ENCODE data around the gene COG6. TPM values are rescaled to one million over a fixed set of nuclear protein-coding genes. Genes with fewer than 3 reads are reported as not detected.

Gene COG6
- polyA plus RNA-seq, 2 donors = 5.8 to 7.3 TPM

DNA sequence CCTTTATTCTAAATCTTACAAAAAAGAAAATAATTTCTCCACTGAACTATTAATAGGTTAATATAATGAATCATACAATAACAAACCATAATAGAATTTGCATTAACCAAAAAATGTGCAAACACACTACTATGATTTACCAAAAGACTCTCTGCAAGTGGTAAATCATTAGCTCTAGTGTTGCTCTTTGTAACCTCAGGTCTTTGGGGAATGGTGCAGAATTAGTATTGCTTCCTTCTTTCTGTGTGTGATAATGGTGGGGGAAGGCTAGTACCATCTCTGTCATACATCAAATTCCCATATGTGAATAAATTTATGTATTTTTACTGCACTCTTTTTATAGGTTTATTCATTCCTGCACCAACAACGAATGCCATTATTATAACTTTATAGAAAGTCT, 105.1 kb downstream of the COG6 start:
- Histone ChIP-seq H3K4me3 (ENCODE audit: low read depth in 1 of 2, low read length in 2 of 2) (no peak overlapping the region), H3K27ac (ENCODE audit: low read depth in 2 of 2, low read length in 1 of 2) (no peak overlapping the region), H3K4me1 (ENCODE audit: control insufficient read depth in 2 of 2, insufficient read depth in 2 of 2, low read length in 1 of 2) (no peaks in the 10 kb centered on the region), H3K36me3 (ENCODE audit: control insufficient read depth in 2 of 2, insufficient read depth in 2 of 2, low read length in 1 of 2) (no peaks in the 10 kb centered on the region), H3K9me3 (ENCODE audit: control insufficient read depth in 2 of 2, insufficient read depth in 1 of 2, low read depth in 1 of 2, low read length in 1 of 2) (no peaks in the 10 kb centered on the region), H3K27me3 (ENCODE audit: control insufficient read depth in 1 of 2, insufficient read depth in 2 of 2, low read length in 2 of 2) (no peaks in the 10 kb centered on the region)
- whole genome bisulfite sequencing, 2 donors = 71 to 90% methylated on average over 1 of the region's 1 CpG

DNA sequence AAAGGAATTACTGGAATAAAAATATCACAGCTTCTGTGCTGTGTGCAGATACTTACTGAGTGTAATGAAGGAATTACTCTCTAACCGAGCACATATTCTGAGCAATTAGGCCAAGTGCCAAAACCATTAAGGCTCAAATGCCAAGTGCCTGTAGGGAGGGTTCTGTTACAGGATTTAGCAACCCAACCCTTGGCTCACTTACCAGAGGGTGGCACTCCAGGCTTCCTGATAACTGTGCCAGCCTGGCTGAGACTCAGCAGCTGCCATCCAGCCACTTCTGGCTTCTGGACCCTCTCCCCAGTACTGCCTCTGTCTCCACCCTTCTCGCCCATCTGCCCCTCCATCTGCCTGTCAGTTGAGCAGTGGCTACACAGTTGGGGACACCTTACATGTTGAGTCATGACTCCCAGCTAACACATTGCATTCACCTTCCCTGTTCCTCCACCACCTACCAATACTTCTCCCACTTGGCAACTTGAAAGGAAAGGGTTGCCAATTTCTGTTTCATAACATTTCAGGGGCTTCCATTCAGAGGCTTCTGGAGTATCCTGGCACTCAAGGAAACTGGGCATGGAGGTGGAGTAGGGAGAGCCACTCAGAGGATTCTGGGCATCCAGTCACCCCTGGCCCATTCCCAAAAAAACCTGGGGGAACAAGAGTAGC, 110.5 kb downstream of the COG6 start:
- WGBS, 2 donors = 33% methylated on average over 2 of the region's 2 CpGs
- no peaks in the 10 kb centered on the region for H3K36me3 ChIP-seq (ENCODE audit: control insufficient read depth in 2 of 2, insufficient read depth in 2 of 2, low read length in 1 of 2)
- peaks cover 3 to 11% of the 10 kb centered on the region in 2 donors for H3K4me1 ChIP-seq (ENCODE audit: control insufficient read depth in 2 of 2, insufficient read depth in 2 of 2, low read length in 1 of 2)
- H3K9me3 ChIP-seq (ENCODE audit: control insufficient read depth in 2 of 2, insufficient read depth in 1 of 2, low read depth in 1 of 2, low read length in 1 of 2) = no peaks in the 10 kb centered on the region
- peak overlapping the region; percentile 13 to 76 for H3K27ac ChIP-seq (ENCODE audit: low read depth in 2 of 2, low read length in 1 of 2)
- H3K27me3 ChIP-seq (ENCODE audit: control insufficient read depth in 1 of 2, insufficient read depth in 2 of 2, low read length in 2 of 2) = no peaks in the 10 kb centered on the region
- H3K4me3 ChIP-seq (ENCODE audit: low read depth in 1 of 2, low read length in 2 of 2) = no peak overlapping the region

DNA sequence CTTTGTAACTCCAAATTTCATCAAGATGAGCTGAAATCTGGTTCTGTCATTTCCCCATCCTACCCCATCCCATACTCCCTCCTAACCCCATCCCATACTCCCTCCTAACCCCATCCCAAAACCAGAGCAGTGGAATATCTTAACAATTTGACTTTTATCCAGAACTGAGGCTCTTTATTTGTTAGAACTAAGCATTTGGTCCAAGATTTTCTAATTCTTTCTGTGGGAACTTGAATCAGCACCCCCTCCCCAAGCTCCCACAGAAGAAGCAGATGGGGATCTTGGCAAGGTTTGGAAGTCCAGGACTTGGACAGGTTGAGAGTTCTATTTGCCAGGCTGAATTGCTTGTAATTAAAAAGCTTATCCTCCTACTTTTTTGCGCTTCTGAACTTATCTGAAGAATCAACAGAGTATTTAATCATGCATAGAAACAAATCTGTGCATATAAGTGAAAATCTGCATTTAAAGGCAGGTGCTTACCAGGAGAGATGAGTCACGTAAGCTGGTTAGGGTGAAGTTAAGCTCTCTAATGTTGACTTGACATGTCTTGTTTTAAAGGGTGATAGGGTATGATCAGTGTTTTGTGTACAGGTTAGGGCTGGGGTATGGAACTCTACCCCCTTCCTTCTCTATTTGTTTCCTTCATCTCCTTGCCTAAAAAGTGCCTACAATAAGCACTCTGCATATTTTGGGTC, 111.1 kb downstream of the COG6 start:
- peaks cover 5 to 11% of the 10 kb centered on the region in 2 donors for H3K4me1 ChIP-seq (ENCODE audit: control insufficient read depth in 2 of 2, insufficient read depth in 2 of 2, low read length in 1 of 2)

DNA sequence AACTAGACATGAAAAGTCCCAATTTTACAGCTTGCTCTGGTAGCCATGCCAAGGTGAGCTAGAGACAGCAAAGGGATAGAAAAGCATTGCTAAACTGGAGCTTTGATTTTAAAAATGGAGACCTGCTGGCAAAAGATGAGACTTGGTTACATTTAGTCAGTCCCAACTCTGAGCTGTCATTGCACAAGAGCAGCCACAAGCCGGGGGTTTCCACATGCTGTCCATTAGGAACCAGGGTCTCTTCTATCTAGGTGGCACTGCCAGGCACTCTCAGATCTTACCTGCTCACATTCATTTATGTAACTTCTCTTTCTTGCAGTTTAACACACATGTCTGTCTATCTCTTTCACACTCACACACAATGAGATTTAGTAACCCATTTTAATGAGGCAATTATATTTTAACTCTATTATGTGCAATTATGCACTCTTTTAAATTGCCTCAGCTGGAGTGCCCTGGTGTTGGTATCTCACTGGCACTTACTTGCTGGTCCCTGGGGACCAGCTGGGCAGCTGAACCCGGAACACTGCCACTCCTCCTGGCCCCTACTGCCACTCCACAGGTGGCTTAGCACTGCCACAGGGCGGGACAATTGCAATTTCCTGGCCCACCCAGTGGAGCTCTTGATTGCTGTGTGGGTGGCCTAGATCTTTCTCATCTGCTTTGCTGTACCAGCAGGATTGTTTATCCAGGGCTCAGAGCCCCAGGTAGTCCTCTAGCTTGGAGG, 112.5 kb downstream of the COG6 start:
- H3K4me1 ChIP-seq (ENCODE audit: control insufficient read depth in 2 of 2, insufficient read depth in 2 of 2, low read length in 1 of 2) = peaks cover 5 to 11% of the 10 kb centered on the region in 2 donors
- no peaks in the 10 kb centered on the region for H3K36me3 ChIP-seq (ENCODE audit: control insufficient read depth in 2 of 2, insufficient read depth in 2 of 2, low read length in 1 of 2)
- 53 to 54% methylated on average over 3 of the region's 3 CpGs for WGBS, 2 donors
- no peaks in the 10 kb centered on the region for H3K27me3 ChIP-seq (ENCODE audit: control insufficient read depth in 1 of 2, insufficient read depth in 2 of 2, low read length in 2 of 2)
- no peak overlapping the region for H3K4me3 ChIP-seq (ENCODE audit: low read depth in 1 of 2, low read length in 2 of 2)
- no peaks in the 10 kb centered on the region for H3K9me3 ChIP-seq (ENCODE audit: control insufficient read depth in 2 of 2, insufficient read depth in 1 of 2, low read depth in 1 of 2, low read length in 1 of 2)
- H3K27ac ChIP-seq (ENCODE audit: low read depth in 2 of 2, low read length in 1 of 2) = no peak overlapping the region

More for the DNA sequence above, 111.1 kb downstream of the COG6 start:
- H3K27ac ChIP-seq (ENCODE audit: low read depth in 2 of 2, low read length in 1 of 2) = peak overlapping the region; percentile 13 to 21
- H3K27me3 ChIP-seq (ENCODE audit: control insufficient read depth in 1 of 2, insufficient read depth in 2 of 2, low read length in 2 of 2) = no peaks in the 10 kb centered on the region
- H3K9me3 ChIP-seq (ENCODE audit: control insufficient read depth in 2 of 2, insufficient read depth in 1 of 2, low read depth in 1 of 2, low read length in 1 of 2) = no peaks in the 10 kb centered on the region
- WGBS, 2 donors = 45 to 51% methylated on average over 2 of the region's 2 CpGs
- H3K36me3 ChIP-seq (ENCODE audit: control insufficient read depth in 2 of 2, insufficient read depth in 2 of 2, low read length in 1 of 2) = no peaks in the 10 kb centered on the region
- no peak overlapping the region for H3K4me3 ChIP-seq (ENCODE audit: low read depth in 1 of 2, low read length in 2 of 2)

DNA sequence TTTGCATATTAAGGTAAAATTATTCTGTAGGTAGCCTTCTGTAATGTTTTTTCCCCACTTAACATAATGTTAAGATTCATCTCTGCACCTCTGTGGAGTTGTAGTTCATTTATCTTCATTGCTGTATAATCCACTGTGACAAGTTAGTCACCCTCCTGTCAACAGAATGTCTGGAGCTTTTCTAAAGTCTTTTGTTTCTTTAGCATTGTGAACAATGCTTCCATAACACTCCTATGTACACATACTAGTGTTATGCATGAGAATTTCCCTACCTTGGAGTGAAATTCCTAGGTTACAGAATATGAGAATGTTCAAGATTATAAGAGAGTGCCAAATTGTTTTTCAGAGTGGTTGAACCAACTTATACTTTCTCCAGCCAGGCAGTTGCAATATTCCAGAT, 113.5 kb downstream of the COG6 start:
- Histone ChIP-seq H3K4me3 (ENCODE audit: low read depth in 1 of 2, low read length in 2 of 2) (no peak overlapping the region), H3K4me1 (ENCODE audit: control insufficient read depth in 2 of 2, insufficient read depth in 2 of 2, low read length in 1 of 2) (peaks cover 5 to 11% of the 10 kb centered on the region in 2 donors), H3K9me3 (ENCODE audit: control insufficient read depth in 2 of 2, insufficient read depth in 1 of 2, low read depth in 1 of 2, low read length in 1 of 2) (no peaks in the 10 kb centered on the region), H3K27me3 (ENCODE audit: control insufficient read depth in 1 of 2, insufficient read depth in 2 of 2, low read length in 2 of 2) (no peaks in the 10 kb centered on the region), H3K27ac (ENCODE audit: low read depth in 2 of 2, low read length in 1 of 2) (no peak overlapping the region), H3K36me3 (ENCODE audit: control insufficient read depth in 2 of 2, insufficient read depth in 2 of 2, low read length in 1 of 2) (no peaks in the 10 kb centered on the region)

DNA sequence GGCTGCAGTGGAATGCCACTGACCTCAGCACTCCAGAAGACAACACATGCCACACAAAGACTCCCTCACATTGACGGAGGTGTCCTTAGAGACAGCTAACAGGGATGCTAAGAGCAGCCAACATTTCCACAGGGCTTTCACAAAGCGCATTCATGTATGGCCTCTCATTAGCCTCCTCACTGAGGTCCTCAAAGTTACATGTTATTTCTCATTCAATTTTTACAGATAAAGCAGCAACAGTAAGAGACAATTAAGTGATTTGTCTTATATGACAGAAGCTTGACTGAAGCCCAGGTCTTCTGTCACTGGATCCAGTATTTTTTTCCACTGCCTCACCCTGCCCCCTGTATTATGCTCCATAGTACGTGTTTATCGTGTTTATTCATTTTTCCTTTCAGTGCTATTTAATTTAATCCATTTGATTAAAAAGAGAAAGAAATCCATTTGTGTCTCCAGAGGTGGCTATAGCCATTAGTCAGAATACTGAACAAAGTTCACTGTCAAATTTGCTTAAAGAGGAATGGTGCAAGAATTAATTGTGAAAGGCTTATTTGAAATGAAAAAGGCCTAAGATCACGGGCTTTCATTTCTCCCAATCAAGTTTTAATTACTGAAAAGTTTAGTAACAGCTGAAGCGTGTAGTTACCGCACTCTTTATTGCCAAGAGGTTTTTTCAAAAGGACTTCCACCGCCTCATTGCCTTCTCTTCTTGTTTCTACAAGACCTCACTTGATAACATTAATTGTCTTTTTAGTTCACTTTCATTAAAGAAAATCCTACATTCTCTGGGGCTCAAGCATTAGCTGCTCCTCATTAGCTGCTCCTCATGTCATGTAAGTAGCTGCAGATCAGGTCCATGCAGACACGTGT, 115.0 kb downstream of the COG6 start:
- peak overlapping the region in 1 of 2 donors; percentile 33 for H3K27ac ChIP-seq (ENCODE audit: low read depth in 2 of 2, low read length in 1 of 2)
- H3K4me3 ChIP-seq (ENCODE audit: low read depth in 1 of 2, low read length in 2 of 2) = no peak overlapping the region
- H3K4me1 ChIP-seq (ENCODE audit: control insufficient read depth in 2 of 2, insufficient read depth in 2 of 2, low read length in 1 of 2) = peaks cover 5 to 11% of the 10 kb centered on the region in 2 donors
- no peaks in the 10 kb centered on the region for H3K36me3 ChIP-seq (ENCODE audit: control insufficient read depth in 2 of 2, insufficient read depth in 2 of 2, low read length in 1 of 2)
- no peaks in the 10 kb centered on the region for H3K9me3 ChIP-seq (ENCODE audit: control insufficient read depth in 2 of 2, insufficient read depth in 1 of 2, low read depth in 1 of 2, low read length in 1 of 2)
- no peaks in the 10 kb centered on the region for H3K27me3 ChIP-seq (ENCODE audit: control insufficient read depth in 1 of 2, insufficient read depth in 2 of 2, low read length in 2 of 2)
- 47 to 57% methylated on average over 9 of the region's 9 CpGs for whole genome bisulfite sequencing, 2 donors

DNA sequence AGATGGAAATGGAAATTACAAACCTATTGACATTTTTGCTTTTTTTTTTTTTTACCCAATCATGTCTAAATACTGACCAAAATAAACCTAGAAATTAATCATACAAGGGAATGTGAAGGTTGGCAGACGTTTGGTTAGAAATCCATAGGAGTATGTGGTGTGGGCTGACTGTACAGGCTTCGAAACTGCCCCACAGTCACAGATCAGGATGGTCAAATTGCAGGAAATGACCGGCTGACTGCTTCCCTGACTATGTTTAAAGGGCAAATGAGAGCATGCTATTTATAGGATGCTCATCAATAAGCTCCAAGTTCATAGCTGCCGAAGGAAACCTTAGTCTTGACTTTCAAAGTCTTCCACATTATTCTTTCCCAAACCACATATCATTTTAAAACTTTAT, 118.4 kb downstream of the COG6 start:
- Histone ChIP-seq H3K27me3 (ENCODE audit: control insufficient read depth in 1 of 2, insufficient read depth in 2 of 2, low read length in 2 of 2) (no peaks in the 10 kb centered on the region), H3K36me3 (ENCODE audit: control insufficient read depth in 2 of 2, insufficient read depth in 2 of 2, low read length in 1 of 2) (no peaks in the 10 kb centered on the region), H3K27ac (ENCODE audit: low read depth in 2 of 2, low read length in 1 of 2) (no peak overlapping the region), H3K9me3 (ENCODE audit: control insufficient read depth in 2 of 2, insufficient read depth in 1 of 2, low read depth in 1 of 2, low read length in 1 of 2) (peaks cover 0 to 2% of the 10 kb centered on the region in 2 donors), H3K4me3 (ENCODE audit: low read depth in 1 of 2, low read length in 2 of 2) (no peak overlapping the region), H3K4me1 (ENCODE audit: control insufficient read depth in 2 of 2, insufficient read depth in 2 of 2, low read length in 1 of 2) (peaks cover 0 to 2% of the 10 kb centered on the region in 2 donors)
- WGBS, 2 donors = 80 to 82% methylated on average over 4 of the region's 4 CpGs

DNA sequence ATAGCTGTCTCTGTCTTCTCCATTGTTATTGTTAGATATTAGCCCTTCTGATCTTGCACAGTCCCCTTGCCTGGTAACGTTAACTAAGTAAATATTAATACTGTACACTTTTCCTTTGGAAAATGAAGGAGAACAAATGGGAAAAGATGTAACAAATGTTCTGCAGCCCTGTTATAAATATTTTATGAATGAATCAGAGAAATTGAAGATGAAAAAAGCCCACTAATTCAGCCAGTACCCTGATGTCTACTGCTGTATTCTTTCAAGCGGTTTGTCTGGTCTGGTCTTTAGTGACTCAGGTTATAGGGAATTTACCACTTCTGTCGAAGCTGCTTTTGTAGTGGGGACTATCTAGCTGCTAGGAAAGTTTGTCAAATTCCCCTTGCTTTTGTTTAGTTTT, 121.0 kb downstream of the COG6 start:
- Histone ChIP-seq H3K9me3 (ENCODE audit: control insufficient read depth in 2 of 2, insufficient read depth in 1 of 2, low read depth in 1 of 2, low read length in 1 of 2) (peaks cover 0 to 2% of the 10 kb centered on the region in 2 donors), H3K27me3 (ENCODE audit: control insufficient read depth in 1 of 2, insufficient read depth in 2 of 2, low read length in 2 of 2) (no peaks in the 10 kb centered on the region), H3K4me3 (ENCODE audit: low read depth in 1 of 2, low read length in 2 of 2) (no peak overlapping the region), H3K4me1 (ENCODE audit: control insufficient read depth in 2 of 2, insufficient read depth in 2 of 2, low read length in 1 of 2) (no peaks in the 10 kb centered on the region), H3K36me3 (ENCODE audit: control insufficient read depth in 2 of 2, insufficient read depth in 2 of 2, low read length in 1 of 2) (no peaks in the 10 kb centered on the region), H3K27ac (ENCODE audit: low read depth in 2 of 2, low read length in 1 of 2) (no peak overlapping the region)
- WGBS, 2 donors = 57 to 58% methylated on average over 3 of the region's 3 CpGs

DNA sequence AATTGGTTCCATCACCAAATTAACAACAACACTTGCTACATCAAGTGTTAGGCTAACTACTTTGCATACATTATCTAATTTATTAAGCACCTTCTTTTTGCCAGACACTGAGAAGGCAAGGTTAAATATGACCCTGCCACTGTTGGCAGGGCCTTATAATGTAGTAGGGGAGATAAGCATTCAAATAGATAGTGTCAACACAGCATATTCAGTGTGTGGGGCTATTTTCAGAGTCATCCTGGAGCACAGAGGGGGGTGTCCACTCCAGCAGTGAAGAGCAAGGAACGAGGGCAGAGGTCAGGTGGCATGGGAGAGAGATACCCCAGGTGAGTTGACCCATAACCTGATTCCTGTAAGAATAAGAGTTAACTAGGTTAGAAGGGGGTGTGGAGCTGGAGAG, 121.6 kb downstream of the COG6 start:
- WGBS, 2 donors = 89 to 91% methylated on average over 1 of the region's 1 CpG
- Histone ChIP-seq H3K27me3 (ENCODE audit: control insufficient read depth in 1 of 2, insufficient read depth in 2 of 2, low read length in 2 of 2) (no peaks in the 10 kb centered on the region), H3K4me3 (ENCODE audit: low read depth in 1 of 2, low read length in 2 of 2) (no peak overlapping the region), H3K9me3 (ENCODE audit: control insufficient read depth in 2 of 2, insufficient read depth in 1 of 2, low read depth in 1 of 2, low read length in 1 of 2) (peaks cover 0 to 2% of the 10 kb centered on the region in 2 donors), H3K4me1 (ENCODE audit: control insufficient read depth in 2 of 2, insufficient read depth in 2 of 2, low read length in 1 of 2) (no peaks in the 10 kb centered on the region), H3K27ac (ENCODE audit: low read depth in 2 of 2, low read length in 1 of 2) (no peak overlapping the region), H3K36me3 (ENCODE audit: control insufficient read depth in 2 of 2, insufficient read depth in 2 of 2, low read length in 1 of 2) (no peaks in the 10 kb centered on the region)

All from esophagus (tissue), 2 donors.